H1 (cell line): Measurements from ENCODE around the gene SRR. TPM values are rescaled to one million over a fixed set of nuclear protein-coding genes. Genes with fewer than 3 reads are reported as not detected.

ENCODE experiments used
- CTCF ChIA-PET: fragments of 300-600 bp; sonication (Branson Sonifier 250); formaldehyde crosslinking; loops from one replicate; lab custom pipeline; 2021; ENCODE audit not compliant: partially characterized antibody; lab: Charles Lee
- POLR2A ChIA-PET: fragments of 300-600 bp; sonication (Branson Sonifier 250); formaldehyde crosslinking; loops from one replicate; lab custom pipeline; 2021; ENCODE audit warnings: inconsistent platforms; ENCODE audit not compliant: partially characterized antibody; lab: Charles Lee
- DNase-seq, 2 experiments: peaks; one replicate each; pipeline versions ENCODE4 v3.0.0 to v3.0.0-alpha.2; 2010 to 2022; ENCODE audit warnings: low spot score in 2 of 2, low read depth in 1 of 2, mixed read lengths in 1 of 2
- FAIRE-seq: peaks from 2 replicates; lab custom pipeline; 2011; peaks lifted over from hg19 to GRCh38; lab: Jason Lieb, UNC
- H2AFZ ChIP-seq: 2 replicates; pipeline ENCODE4 v1.8.1; 2012; ENCODE audit warnings: low read length, inconsistent platforms
- H2AK5ac ChIP-seq: 2 replicates; pipeline ENCODE4 v1.6.1; 2013; ENCODE audit warnings: low read depth, low read length
- H2BK120ac ChIP-seq: replicated peaks from 2 replicates; pipeline ENCODE3; 2013; ENCODE audit warnings: low read depth, low read length, inconsistent platforms
- H2BK12ac ChIP-seq: 2 replicates; pipeline ENCODE4 v1.6.1; 2013; ENCODE audit warnings: low read depth, low read length
- H2BK15ac ChIP-seq: 2 replicates; pipeline ENCODE4 v1.6.1; 2013; ENCODE audit warnings: low read length
- H2BK20ac ChIP-seq: 2 replicates; pipeline ENCODE4 v1.6.1; 2013; ENCODE audit warnings: low read length
- H2BK5ac ChIP-seq: 2 replicates; pipeline ENCODE4 v1.6.1; 2013; ENCODE audit warnings: low read depth, low read length
- H3K14ac ChIP-seq: 2 replicates; pipeline ENCODE4 v1.6.1; 2013; ENCODE audit warnings: inconsistent platforms; ENCODE audit not compliant: insufficient read length
- H3K18ac ChIP-seq: 2 replicates; pipeline ENCODE4 v1.6.1; 2013; ENCODE audit warnings: low read length; ENCODE audit errors: extremely low read depth
- H3K23ac ChIP-seq: 2 replicates; pipeline ENCODE4 v1.6.1; 2013; ENCODE audit warnings: inconsistent platforms; ENCODE audit not compliant: insufficient read length
- H3K23me2 ChIP-seq: 2 replicates; pipeline ENCODE4 v1.6.1; 2013; ENCODE audit warnings: low read depth, low read length
- H3K27ac ChIP-seq: 2 replicates; pipeline ENCODE4 v1.6.1; 2011; ENCODE audit warnings: low read depth, low read length, inconsistent platforms
- H3K27me3 ChIP-seq, 4 experiments: replicated peaks in 1 of 4; 1 replicate in 1 of 4; 2 replicates in 3 of 4; pipeline versions ENCODE4 v1.6.1 to v1.8.1; 2011 to 2013; ENCODE audit warnings: low read length in 3 of 4, mild to moderate bottlenecking in 3 of 4, inconsistent platforms in 2 of 4, mixed read lengths in 2 of 4, moderate library complexity in 1 of 4; ENCODE audit not compliant: control insufficient read depth in 3 of 4, insufficient read depth in 3 of 4; ENCODE audit errors: extremely low read depth in 1 of 4
- H3K36me3 ChIP-seq, 4 experiments: 2 replicates each; pipeline versions ENCODE4 v1.6.1 to v1.8.1; 2011 to 2013; ENCODE audit warnings: mild to moderate bottlenecking in 4 of 4, low read length in 3 of 4, moderate library complexity in 2 of 4, control low read depth in 1 of 4, inconsistent platforms in 1 of 4; ENCODE audit not compliant: insufficient read depth in 4 of 4, control insufficient read depth in 2 of 4
- H3K4ac ChIP-seq: replicated peaks from 2 replicates; pipeline ENCODE3; 2013; ENCODE audit warnings: low read length, low read depth, mixed read lengths, inconsistent platforms; ENCODE audit not compliant: insufficient read length
- H3K4me1 ChIP-seq, 4 experiments: replicated peaks in 1 of 4; 1 replicate in 1 of 4; 2 replicates in 3 of 4; pipeline versions ENCODE4 v1.6.1 to v1.8.1; 2011 to 2013; ENCODE audit warnings: low read length in 3 of 4, inconsistent platforms in 2 of 4, mixed read lengths in 1 of 4; ENCODE audit not compliant: insufficient read depth in 4 of 4, control insufficient read depth in 3 of 4
- H3K4me2 ChIP-seq, 2 experiments: 2 replicates each; pipeline versions ENCODE4 v1.6.1 to v1.8.1; 2011 to 2013; ENCODE audit warnings: low read depth in 2 of 2, low read length in 2 of 2, control low read depth in 1 of 2, inconsistent platforms in 1 of 2, mild to moderate bottlenecking in 1 of 2; ENCODE audit not compliant: insufficient read depth in 1 of 2
- H3K4me3 ChIP-seq, 4 experiments: fragments of 200-600, 300-600 bp in 1 of 4; sonication (generic), shearing (Covaris generic), sonication (Bioruptor Twin) in 1 of 4; 2 replicates each; pipeline versions ENCODE4 v1.5.1 to v1.8.1; 2011 to 2016; ENCODE audit warnings: low read length in 4 of 4, low read depth in 3 of 4, control low read depth in 2 of 4, inconsistent platforms in 2 of 4, mild to moderate bottlenecking in 2 of 4, mixed read lengths in 1 of 4, moderate library complexity in 1 of 4; ENCODE audit not compliant: insufficient read depth in 2 of 4; ENCODE audit errors: extremely low read depth in 1 of 4
- H3K56ac ChIP-seq: replicated peaks from 2 replicates; pipeline ENCODE3; 2013; ENCODE audit warnings: low read depth, mild to moderate bottlenecking, mixed read lengths, low read length, inconsistent platforms; ENCODE audit not compliant: insufficient read length
- H3K79me1 ChIP-seq: 2 replicates; pipeline ENCODE4 v1.6.1; 2013; ENCODE audit warnings: low read depth, low read length, control low read depth
- H3K79me2 ChIP-seq, 2 experiments: 2 replicates each; pipeline versions ENCODE4 v1.6.1 to v1.8.1; 2012 to 2013; ENCODE audit warnings: low read length in 2 of 2, mild to moderate bottlenecking in 2 of 2, inconsistent platforms in 1 of 2; ENCODE audit not compliant: insufficient read depth in 2 of 2, control insufficient read depth in 1 of 2
- H3K9ac ChIP-seq, 4 experiments: replicated peaks in 1 of 4; 1 replicate in 1 of 4; 2 replicates in 3 of 4; pipeline versions ENCODE4 v1.6.1 to v1.8.1; 2011 to 2013; ENCODE audit warnings: low read depth in 3 of 4, low read length in 3 of 4, control low read depth in 2 of 4, mild to moderate bottlenecking in 2 of 4, moderate library complexity in 2 of 4, inconsistent platforms in 1 of 4; ENCODE audit errors: extremely low read depth in 1 of 4
- H3K9me3 ChIP-seq, 2 experiments: 2 replicates each; pipeline versions ENCODE4 v1.6.1 to v1.8.1; 2012 to 2013; ENCODE audit warnings: mild to moderate bottlenecking in 2 of 2, moderate library complexity in 2 of 2, control low read depth in 1 of 2, inconsistent platforms in 1 of 2, low read depth in 1 of 2, low read length in 1 of 2, mixed read lengths in 1 of 2; ENCODE audit not compliant: insufficient read depth in 2 of 2
- H4K20me1 ChIP-seq, 2 experiments: replicated peaks in 1 of 2; 2 replicates each; pipeline versions ENCODE3 to v1.8.1; 2011 to 2013; ENCODE audit warnings: inconsistent platforms in 2 of 2, low read length in 2 of 2, mild to moderate bottlenecking in 1 of 2; ENCODE audit not compliant: insufficient read depth in 2 of 2, control insufficient read depth in 1 of 2
- H4K5ac ChIP-seq: 2 replicates; pipeline ENCODE4 v1.6.1; 2013; ENCODE audit warnings: low read length, low read depth, mixed read lengths, inconsistent platforms; ENCODE audit not compliant: insufficient read length
- H4K8ac ChIP-seq: 2 replicates; pipeline ENCODE4 v1.8.0; 2013; ENCODE audit warnings: mild to moderate bottlenecking, moderate library complexity, low read length, inconsistent platforms; ENCODE audit not compliant: insufficient read depth; ENCODE audit errors: extremely low read depth
- H4K91ac ChIP-seq: replicated peaks from 2 replicates; pipeline ENCODE3; 2013; ENCODE audit warnings: low read length, mixed read lengths, inconsistent platforms; ENCODE audit not compliant: insufficient read length
- BCL11A ChIP-seq, 2 experiments: IDR thresholded peaks; one replicate each; pipeline ENCODE4 v1.6.1; 2011; ENCODE audit warnings: low read depth in 2 of 2, low read length in 2 of 2, mild to moderate bottlenecking in 2 of 2
- CHD1 ChIP-seq: IDR thresholded peaks from 2 replicates; pipeline ENCODE4 v1.6.1; 2012; ENCODE audit warnings: low read depth, low read length, improper control_type of control experiment
- CTBP2 ChIP-seq: IDR thresholded peaks from 2 replicates; pipeline ENCODE4 v1.7.0; 2011; ENCODE audit warnings: borderline replicate concordance, mild to moderate bottlenecking, moderate library complexity, mixed read lengths, low read length; ENCODE audit not compliant: insufficient read depth, insufficient read length
- E2F6 ChIP-seq: IDR thresholded peaks from 2 replicates; pipeline ENCODE4 v1.6.1; 2012; ENCODE audit warnings: inconsistent platforms
- EP300 ChIP-seq, 2 experiments: IDR thresholded peaks; 1 replicate in 1 of 2; 2 replicates in 1 of 2; pipeline ENCODE4 v1.6.1; 2011 to 2012; ENCODE audit warnings: low read depth in 2 of 2, low read length in 2 of 2, mild to moderate bottlenecking in 2 of 2, borderline replicate concordance in 1 of 2, inconsistent platforms in 1 of 2, moderate library complexity in 1 of 2
- MAFK ChIP-seq: IDR thresholded peaks from 2 replicates; pipeline ENCODE4 v1.6.1; 2012; ENCODE audit warnings: low read depth, mild to moderate bottlenecking, improper control_type of control experiment, low read length
- POLR2A ChIP-seq, 2 experiments: IDR thresholded peaks; 1 replicate in 1 of 2; 2 replicates in 1 of 2; pipeline ENCODE4 v1.6.1; 2011; ENCODE audit warnings: low read depth in 2 of 2, low read length in 2 of 2, mild to moderate bottlenecking in 2 of 2; ENCODE audit errors: control extremely low read depth in 1 of 2
- POLR2AphosphoS5 ChIP-seq: IDR thresholded peaks from 2 replicates; pipeline ENCODE4 v1.6.1; 2011; ENCODE audit warnings: low read depth, low read length
- RBBP5 ChIP-seq: IDR thresholded peaks from 2 replicates; pipeline ENCODE4 v1.7.1; 2012; ENCODE audit warnings: low read depth, mild to moderate bottlenecking, inconsistent platforms, low read length, moderate library complexity, borderline replicate concordance
- WGBS, 2 experiments: shearing (Covaris generic) in 1 of 2; methylation state at CpG; one replicate each; pipeline versions ENCODE4 v1.1.6 to v1.1.7; 2013 to 2015; ENCODE audit warnings: low lambda C conversion rate in 2 of 2, mixed read lengths in 2 of 2, inconsistent platforms in 1 of 2, low coverage in 1 of 2, missing lambda C conversion rate in 1 of 2; ENCODE audit not compliant: insufficient replicate concordance in 2 of 2, insufficient coverage in 1 of 2, insufficient read length in 1 of 2; ENCODE audit errors: extremely low coverage in 1 of 2, missing lambda C conversion rate in 1 of 2; 5-methylcytosine and 5-hydroxymethylcytosine counted together
- polyA plus RNA-seq, 7 experiments: library from polyadenylated mRNA; depleted of rRNA in 3 of 7; stranded (reverse) in 5 of 7; unstranded in 2 of 7; fragments of >200 nt in 5 of 7; fragments of 200-250 nt in 2 of 7; gene quantifications; 1 replicate in 5 of 7; 2 replicates in 1 of 7; 4 replicates in 1 of 7; pipeline versions ENCODE4 v1.2.1 to v1.2.3, GENCODE V29; 2011 to 2013; ENCODE audit warnings: missing spikeins in 2 of 7, mixed read lengths in 2 of 7
- total RNA-seq: library from RNA; stranded (reverse); fragmentation: NEBNext Ultra II Directional; extraction: Animal tissue kit (Norgen Biotek cat#: 25700); gene quantifications from 2 replicates; pipeline ENCODE4 v1.2.1, GENCODE V29; 2021

SRR gene
- total and polyA plus RNA-seq, 2 of the 8 experiments (the other 6 are each of a cell fraction or from before 2014, with no cell fraction given) = 3.6 to 4.5 TPM

- Histone ChIP-seq H2BK5ac (no peak overlapping the region), H4K20me1 (peaks cover 2 to 3% of the 10 kb centered on the region in 2 experiments), H2BK12ac (no peak overlapping the region), H3K9ac (no peak overlapping the region), H3K23ac (no peak overlapping the region), H3K4me2 (no peak overlapping the region), H3K27ac (no peak overlapping the region; the same call in 1 of the 2 replicates), H3K4ac (no peak overlapping the region), H3K9me3 (no peaks in the 10 kb centered on the region), H3K18ac (no peak overlapping the region), H3K4me1 (peaks cover 0 to 12% (median 5%) of the 10 kb centered on the region in 4 experiments; a peak in 3 of 7 replicates), H4K91ac (no peak overlapping the region), H3K4me3 (no peak overlapping the region), H3K23me2 (no peaks in the 10 kb centered on the region), H4K8ac (no peak overlapping the region), H3K14ac (no peak overlapping the region), H2AK5ac (no peak overlapping the region), H3K79me2 (no peaks in the 10 kb centered on the region), H4K5ac (no peak overlapping the region), H3K79me1 (no peaks in the 10 kb centered on the region), H2BK120ac (no peak overlapping the region), H3K56ac (no peak overlapping the region), H2AFZ (no peak overlapping the region), H2BK15ac (no peak overlapping the region), H2BK20ac (no peak overlapping the region), H3K36me3 (peaks cover 2 to 13% (median 9%) of the 10 kb centered on the region in 4 experiments; a peak in 5 of 8 replicates), H3K27me3 (no peaks in the 10 kb centered on the region)
- no peak for FAIRE-seq
- CTCF ChIA-PET = interaction anchor here (1.0 to 13.4 kb wide), 5 partner anchors 10 to 42 kb away, joined by 3 to 209 read pairs (median 6); no protein-coding TSS in a partner anchor
- 94% methylated on average over 17 of the region's 18 CpGs; no CpG with 5 or more reads in 1 of the 2 experiments for WGBS, 2 experiments
- DNase-seq = no peak
- POLR2A ChIA-PET = interaction anchor here (0.5 to 2.3 kb wide), 4 partner anchors 9 to 280 kb away, joined by 3 to 12 read pairs (median 3); no protein-coding TSS in a partner anchor
- TF ChIP-seq POLR2A (IDR thresholded peaks at IDR 0.05; ENCODE audit: control extremely low read depth in 1 of 2, low read depth in 2 of 2, low read length in 2 of 2) (no peak), EP300 (IDR thresholded peaks at IDR 0.05; ENCODE audit: borderline replicate concordance in 1 of 2, low read depth in 2 of 2, low read length in 2 of 2) (no peak), BCL11A (IDR thresholded peaks at IDR 0.05; ENCODE audit: low read depth in 2 of 2, low read length in 2 of 2) (no peak), MAFK (no peak), CHD1 (no peak), RBBP5 (no peak), CTBP2 (no peak), POLR2AphosphoS5 (no peak), E2F6 (no peak)
These were observed 69.4 kb downstream of the SRR start for GRCh38 chr17:2373179-2373578.
